ENCODE measurements around the gene LUZP1. TPM values are rescaled to one million over a fixed set of nuclear protein-coding genes. Genes with fewer than 3 reads are reported as not detected.
A peak's percentile ranks its signal among the peaks of the same experiment; 100 is the strongest.

Gene LUZP1
- total and polyA plus RNA-seq, 10 of the 15 experiments (the other 5 are each of a cell fraction or from before 2014, with no cell fraction given) = 11.3 to 28.2 (median 17.3) TPM

GRCh38 chr1:23169195-23169575 is 529 bp upstream of the LUZP1 start:
- ChIA-PET POLR2A (interaction anchor here (0.6 to 1.8 kb wide), 3 partner anchors 8 to 199 kb away, joined by 4 to 6 read pairs (median 4); no protein-coding TSS in a partner anchor), SMC1A (ENCODE audit: uncharacterized antibody, unreplicated experiment) (interaction anchor here (1.1 to 8.2 kb wide), 7 partner anchors 8 to 149 kb away, joined by 3 to 65 read pairs (median 4); no protein-coding TSS in a partner anchor), CTCF (interaction anchor here (1.5 to 6.9 kb wide), 3 partner anchors 10 to 69 kb away, joined by 5 to 41 read pairs (median 5); no protein-coding TSS in a partner anchor), RAD21 (ENCODE audit: unreplicated experiment) (interaction anchor here (0.7 to 2.4 kb wide), 6 partner anchors 8 to 70 kb away, joined by 3 to 12 read pairs (median 3); no protein-coding TSS in a partner anchor)
- FAIRE-seq = no peak
- peak overlapping the region; percentile 77 for H3K4me2 ChIP-seq (ENCODE audit: control insufficient read depth, insufficient read depth)
- intact Hi-C loops (cut with micrococcal nuclease; ENCODE audit: unreplicated experiment) (no loop called here), in situ Hi-C loops (cut with MboI) (no loop called here)
- no peaks in the 10 kb centered on the region for H3K9me3 ChIP-seq (replicated peaks; ENCODE audit: control insufficient read depth, insufficient read depth, low read length)
- H2AFZ ChIP-seq (ENCODE audit: control insufficient read depth, low read depth, low read length) = peak overlapping the region; percentile 77
- peaks cover 8% of the 10 kb centered on the region for H3K4me1 ChIP-seq (ENCODE audit: control insufficient read depth, insufficient read depth, low read length)
- no peak for TF ChIP-seq SMC3 (IDR thresholded peaks at IDR 0.05; ENCODE audit: borderline replicate concordance, low read length)
- TF ChIP-seq IKZF2 (IDR thresholded peaks at IDR 0.05) = 0 out of 4 replicates have a peak, but pooled peaks of 1 of the 2 experiments have one; percentile 1
- no TSS peak for BruUV-seq (replicated peaks)
- 22% methylated on average over 14 of the region's 14 CpGs for WGBS (ENCODE audit: insufficient coverage, insufficient replicate concordance, low lambda C conversion rate, missing lambda C conversion rate)
- no peaks in the 10 kb centered on the region for H4K20me1 ChIP-seq (ENCODE audit: control insufficient read depth, insufficient read depth)
- no peak for DNase-seq (ENCODE audit: low read depth, low spot score)
- H3K36me3 ChIP-seq (ENCODE audit: control insufficient read depth in 2 of 2, insufficient read depth in 2 of 2, low read length in 1 of 2) = no peaks in the 10 kb centered on the region
- peaks cover 23% of the 10 kb centered on the region for H3K79me2 ChIP-seq (ENCODE audit: control insufficient read depth, insufficient read depth, low read length)
- no peak overlapping the region for H3K9ac ChIP-seq (ENCODE audit: control insufficient read depth, insufficient read depth, low read length)
- no peak overlapping the region for H3K27ac ChIP-seq (ENCODE audit: control insufficient read depth, insufficient read depth)
- no peak for ATAC-seq
- H3K27me3 ChIP-seq (replicated peaks in 1 of 2; ENCODE audit: control insufficient read depth in 2 of 2, insufficient read depth in 2 of 2, low read length in 1 of 2) = no peaks in the 10 kb centered on the region
- peak overlapping the region; percentile 95 for H3K4me3 ChIP-seq

- POLR2A ChIA-PET = interaction anchor here (0.5 to 1.5 kb wide), 4 partner anchors 18 to 69 kb away, joined by 3 read pairs; no protein-coding TSS in a partner anchor
- no TSS peak for BruUV-seq (replicated peaks)
- peak overlapping the region; percentile 77; the same call in 1 of the 2 replicates for H3K4me2 ChIP-seq (ENCODE audit: control insufficient read depth, insufficient read depth)
- H3K9me3 ChIP-seq (replicated peaks; ENCODE audit: control insufficient read depth, insufficient read depth, low read length) = no peaks in the 10 kb centered on the region
- H3K27me3 ChIP-seq (replicated peaks in 1 of 2; ENCODE audit: control insufficient read depth in 2 of 2, insufficient read depth in 2 of 2, low read length in 1 of 2) = no peaks in the 10 kb centered on the region
- SMC1A ChIA-PET (ENCODE audit: uncharacterized antibody, unreplicated experiment) = interaction anchor here (1.4 to 8.2 kb wide), 3 partner anchors 14 to 68 kb away, joined by 3 to 65 read pairs (median 3); no protein-coding TSS in a partner anchor
- RAD21 ChIA-PET (ENCODE audit: unreplicated experiment) = interaction anchor here (1.0 to 4.3 kb wide), 7 partner anchors 11 to 148 kb away, joined by 3 to 17 read pairs (median 4); no protein-coding TSS in a partner anchor
- peaks cover 7% of the 10 kb centered on the region for H3K4me1 ChIP-seq (ENCODE audit: control insufficient read depth, insufficient read depth, low read length)
- intact Hi-C loops (cut with micrococcal nuclease; ENCODE audit: unreplicated experiment) (no loop called here), in situ Hi-C loops (cut with MboI) (no loop called here)
- peak overlapping the region; percentile 70 for H3K9ac ChIP-seq (ENCODE audit: control insufficient read depth, insufficient read depth, low read length)
- DNase-seq (ENCODE audit: low read depth, low spot score) = no peak
- H3K79me2 ChIP-seq (ENCODE audit: control insufficient read depth, insufficient read depth, low read length) = peaks cover 29% of the 10 kb centered on the region
- H3K27ac ChIP-seq (ENCODE audit: control insufficient read depth, insufficient read depth) = peak overlapping the region; percentile 50
- peak overlapping the region; percentile 79 for H2AFZ ChIP-seq (ENCODE audit: control insufficient read depth, low read depth, low read length)
- peak; percentile 54 for ATAC-seq
- CTCF ChIA-PET = interaction anchor here (1.8 to 6.9 kb wide), 3 partner anchors 14 to 68 kb away, joined by 5 to 41 read pairs (median 13); no protein-coding TSS in a partner anchor
- no peaks in the 10 kb centered on the region for H3K36me3 ChIP-seq (ENCODE audit: control insufficient read depth in 2 of 2, insufficient read depth in 2 of 2, low read length in 1 of 2)
- H3K4me3 ChIP-seq = peak overlapping the region; percentile 95
- no CpG with 5 or more reads among the region's 49 CpGs for WGBS (ENCODE audit: insufficient coverage, insufficient replicate concordance, low lambda C conversion rate, missing lambda C conversion rate)
- FAIRE-seq = no peak
- no peaks in the 10 kb centered on the region for H4K20me1 ChIP-seq (ENCODE audit: control insufficient read depth, insufficient read depth)
- TF ChIP-seq LARP7 (IDR thresholded peaks at IDR 0.05) (no peak), SKIL (IDR thresholded peaks at IDR 0.05; ENCODE audit: low read depth, poor library complexity, severe bottlenecking) (no peak), CHD4 (IDR thresholded peaks at IDR 0.05) (no peak), CHD2 (IDR thresholded peaks at IDR 0.05; ENCODE audit: borderline replicate concordance, low read depth, low read length) (no peak), CBX5 (IDR thresholded peaks at IDR 0.05; ENCODE audit: low read depth) (no peak), RAD51 (IDR thresholded peaks at IDR 0.05) (no peak), RELA (IDR thresholded peaks at IDR 0.05; ENCODE audit: borderline replicate concordance, partially characterized antibody) (no peak), MLLT1 (IDR thresholded peaks at IDR 0.05) (no peak), TARDBP (IDR thresholded peaks at IDR 0.05; ENCODE audit: borderline replicate concordance) (no peak), ZNF384 (IDR thresholded peaks at IDR 0.05; ENCODE audit: borderline replicate concordance, low read depth, low read length) (no peak), NFYA (IDR thresholded peaks at IDR 0.05; ENCODE audit: borderline replicate concordance, low read depth, low read length) (no peak), NBN (IDR thresholded peaks at IDR 0.05) (no peak), ZNF622 (IDR thresholded peaks at IDR 0.05) (no peak)
These were observed 594 bp downstream of the LUZP1 start for GRCh38 chr1:23168079-23168444.

Data from GM12878 (cell line).